GM18951 (cell line): ENCODE results near the gene RGS4.

Source experiments
- POLR2A ChIP-seq: IDR thresholded peaks from 4 replicates; pipeline ENCODE4 v1.6.1; 2011; ENCODE audit warnings: mild to moderate bottlenecking; ENCODE audit not compliant: insufficient read length, insufficient read depth; ENCODE audit errors: extremely low read depth
- in situ Hi-C: fragments of 300-500 bp; cut with MboI; formaldehyde crosslinking; loops from one replicate; pipeline ENCODE4 v1.12.0; 2022; ENCODE audit warnings: low sequenced_read_pairs, mixed read lengths, inconsistent platforms; ENCODE audit not compliant: unreplicated experiment

RGS4 gene

DNA sequence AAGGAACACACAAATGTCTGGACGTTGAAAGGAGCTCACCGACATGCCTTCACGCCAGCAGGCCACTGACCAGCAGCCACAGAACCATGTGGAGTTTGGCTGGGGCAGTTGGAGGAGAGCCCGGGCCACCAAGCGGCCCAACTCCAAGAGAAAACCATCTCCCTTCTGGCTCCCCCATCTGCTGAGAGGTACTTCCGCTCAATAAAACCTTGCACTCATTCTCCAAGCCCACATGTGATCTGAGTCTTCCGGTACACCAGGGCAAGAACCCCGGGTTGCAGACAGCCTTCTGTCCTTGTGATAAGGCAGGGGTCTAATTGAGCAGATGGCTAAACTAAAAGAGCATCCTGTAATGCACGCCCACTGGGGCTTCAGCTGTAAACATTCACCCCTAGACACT lies 24.4 kb downstream of the RGS4 start:
- in situ Hi-C loops: no loop called here
- TF ChIP-seq POLR2A: no peak

DNA sequence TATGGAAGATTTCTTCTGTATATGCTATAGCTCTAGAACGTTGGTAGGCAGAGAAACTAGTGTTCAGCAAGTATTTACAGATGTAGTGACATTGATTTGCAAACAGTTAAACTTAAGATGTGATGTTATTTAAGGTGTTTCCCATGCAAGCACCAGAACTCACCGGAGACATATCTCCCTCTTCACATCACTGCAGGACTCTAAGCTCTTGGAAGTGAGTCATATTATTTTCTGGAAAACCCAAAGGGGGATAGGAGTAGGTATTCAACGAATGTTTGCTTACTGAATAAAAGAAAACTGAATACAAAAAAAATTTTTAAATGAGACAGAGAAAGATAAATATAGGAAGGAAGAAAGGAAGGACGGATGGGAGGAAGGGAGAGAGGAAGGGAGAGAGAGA lies 25.0 kb downstream of the RGS4 start:
- in situ Hi-C loops: no loop called here

DNA sequence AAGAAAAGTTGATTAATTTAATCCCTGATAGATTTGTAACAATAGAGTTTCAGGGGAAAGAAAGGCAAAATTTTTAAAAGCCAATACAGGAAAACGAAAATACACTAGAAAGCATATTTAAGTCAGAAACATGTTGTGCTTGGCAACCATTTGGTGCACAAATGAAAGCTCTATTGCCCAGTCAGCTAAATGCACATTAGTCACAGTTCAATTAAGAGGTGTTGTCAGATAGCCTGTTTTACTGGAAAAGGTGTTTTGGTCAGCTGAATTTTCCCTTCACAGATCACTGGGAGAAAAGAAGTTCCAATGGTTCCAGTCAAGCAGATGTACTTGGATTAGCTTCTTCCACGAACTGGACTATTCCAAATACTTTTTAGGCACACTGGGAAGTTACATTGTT lies 25.4 kb downstream of the RGS4 start:
- in situ Hi-C loops: no loop called here
- no peak for TF ChIP-seq POLR2A

More for the DNA sequence above, 25.0 kb downstream of the RGS4 start:
- TF ChIP-seq POLR2A: no peak

DNA sequence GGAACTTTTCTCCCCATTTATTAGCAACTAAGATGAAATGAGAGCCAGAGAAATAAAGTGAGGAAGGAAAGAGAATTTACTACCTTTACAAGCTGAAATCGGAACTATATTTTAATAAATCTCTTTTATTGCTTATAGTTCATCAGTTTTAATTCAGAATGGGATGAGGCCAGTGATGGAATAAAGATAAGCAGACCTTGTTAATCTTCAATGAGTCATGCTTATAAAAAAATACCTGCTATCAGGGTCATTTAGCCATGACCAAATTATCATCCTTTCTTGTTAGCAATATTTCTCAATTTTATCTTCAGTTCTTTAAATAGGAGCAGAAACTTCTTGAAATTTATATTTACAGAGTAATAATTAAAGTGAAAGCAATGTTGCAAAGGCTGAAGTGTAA lies 26.1 kb downstream of the RGS4 start:
- in situ Hi-C loops: no loop called here

DNA sequence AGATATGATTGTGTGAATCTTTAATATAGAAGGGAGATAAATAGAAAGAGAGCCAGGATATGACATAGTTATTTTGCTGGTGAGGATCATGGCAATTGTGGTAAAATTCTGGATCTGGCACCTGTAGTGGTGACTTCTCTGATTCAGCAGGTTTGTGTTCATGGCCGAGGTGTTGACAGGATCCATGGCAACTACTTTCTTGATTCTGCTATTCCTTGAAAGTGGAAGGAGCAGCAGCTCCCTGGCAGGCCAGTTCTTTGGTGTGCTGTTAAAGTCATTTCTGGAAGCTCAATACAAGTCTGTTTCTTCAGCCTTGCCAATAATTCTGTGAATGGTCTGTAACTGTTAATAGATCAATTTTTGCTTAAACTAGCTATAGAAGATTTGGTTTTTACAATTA lies 33.4 kb downstream of the RGS4 start:
- no peak for TF ChIP-seq POLR2A
- in situ Hi-C loops: no loop called here

More for the DNA sequence above, 26.1 kb downstream of the RGS4 start:
- TF ChIP-seq POLR2A: no peak

DNA sequence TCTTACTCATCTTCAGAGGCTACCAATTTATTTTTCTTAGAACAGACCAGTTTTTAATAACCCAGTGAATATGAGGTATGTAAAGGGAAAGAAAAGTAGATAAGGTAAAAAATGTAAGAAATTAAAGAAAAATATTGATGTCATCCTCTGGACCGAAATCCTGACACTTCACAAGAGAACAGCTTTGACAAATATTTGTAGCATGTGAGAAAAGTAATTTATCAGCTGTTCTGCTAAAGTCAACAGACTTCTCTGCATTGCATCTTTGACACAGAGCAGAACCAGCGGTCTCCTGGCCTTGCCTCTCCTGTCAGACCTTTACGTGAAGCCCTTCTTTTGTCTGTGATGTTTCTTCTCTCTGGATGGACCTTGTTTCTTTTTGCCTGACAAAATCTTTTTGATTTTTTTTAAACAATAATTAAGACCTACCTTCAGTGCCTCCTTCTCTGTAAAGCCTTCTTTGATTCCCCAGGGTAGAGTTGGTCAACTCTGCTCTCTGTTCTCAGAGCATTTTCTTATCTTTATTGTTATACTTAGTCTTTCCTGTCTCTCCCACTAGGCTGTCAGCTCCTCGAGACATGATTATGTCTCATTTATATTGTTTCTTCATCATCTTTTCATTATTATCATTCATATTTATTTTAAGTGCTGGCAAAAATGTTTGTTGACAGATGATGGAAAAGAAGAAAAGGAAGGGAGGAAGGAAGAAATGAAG lies 35.4 kb downstream of the RGS4 start:
- TF ChIP-seq POLR2A: no peak
- in situ Hi-C loops: no loop called here

DNA sequence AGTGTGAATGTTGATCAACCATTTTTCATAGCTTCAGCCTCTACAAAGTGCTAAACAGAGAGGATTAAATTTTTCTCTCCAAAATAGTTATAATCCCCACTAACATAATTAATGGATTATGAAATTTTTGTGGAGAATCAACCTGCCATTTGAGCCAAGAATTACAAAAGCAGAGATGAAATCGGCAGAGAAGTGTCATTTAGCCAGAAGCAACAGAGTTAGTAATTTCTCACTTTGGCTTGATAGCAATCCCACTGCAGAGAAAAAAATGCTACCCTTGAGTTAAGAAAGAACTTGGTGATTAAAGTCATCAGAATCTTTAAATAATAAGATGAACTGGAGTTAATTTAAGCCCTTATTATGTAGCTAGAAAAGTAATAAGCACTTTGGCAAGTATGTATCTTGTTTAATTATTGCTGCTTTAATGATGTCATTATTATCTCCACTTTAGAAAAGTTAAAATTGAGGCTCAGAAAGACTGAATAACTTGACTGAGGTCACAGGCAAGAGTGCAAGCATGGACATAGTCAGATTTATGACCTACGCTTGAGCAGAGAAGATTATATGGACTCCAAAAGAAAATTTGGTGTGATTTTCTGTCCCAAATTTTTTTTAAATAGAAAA lies 37.3 kb downstream of the RGS4 start:
- in situ Hi-C loops: no loop called here
- no peak for TF ChIP-seq POLR2A

DNA sequence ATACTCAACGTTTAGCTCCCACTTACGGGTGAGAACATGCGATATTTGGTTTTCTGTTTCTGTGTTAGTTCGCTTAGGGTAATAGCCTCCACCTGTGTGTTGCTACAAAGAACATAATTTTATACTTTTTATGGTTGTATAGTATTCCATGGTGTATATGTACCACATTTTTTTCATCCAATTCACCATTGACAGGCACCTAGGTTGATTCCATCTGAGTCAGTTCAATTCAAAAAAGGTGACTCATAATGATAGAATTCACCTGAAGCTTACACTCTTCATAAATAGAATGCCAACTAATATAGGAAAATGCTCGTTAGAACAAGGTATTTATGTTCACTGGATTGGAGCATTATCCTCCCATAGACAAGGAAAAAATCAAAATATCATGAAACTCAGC lies 38.5 kb downstream of the RGS4 start:
- in situ Hi-C loops: no loop called here
- TF ChIP-seq POLR2A: no peak

DNA sequence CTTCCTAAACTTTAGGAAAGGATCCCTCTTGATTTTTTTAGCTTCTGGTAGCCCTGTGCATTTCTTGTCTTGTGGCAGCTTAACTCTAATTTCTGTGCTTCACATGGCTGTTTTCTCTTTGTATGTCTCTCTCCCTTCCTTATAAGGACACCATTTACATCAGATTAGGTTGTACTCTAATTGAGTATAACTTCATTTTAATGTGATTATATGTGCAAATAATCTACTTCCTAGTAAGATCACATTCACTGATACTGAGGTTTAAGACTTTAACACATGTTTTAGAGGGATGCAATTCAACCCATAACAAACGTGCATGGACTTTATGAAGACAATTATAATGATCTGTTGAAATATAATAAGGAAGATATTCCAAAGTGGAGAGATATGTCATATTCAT lies 46.7 kb downstream of the RGS4 start:
- in situ Hi-C loops: no loop called here
- TF ChIP-seq POLR2A: no peak

DNA sequence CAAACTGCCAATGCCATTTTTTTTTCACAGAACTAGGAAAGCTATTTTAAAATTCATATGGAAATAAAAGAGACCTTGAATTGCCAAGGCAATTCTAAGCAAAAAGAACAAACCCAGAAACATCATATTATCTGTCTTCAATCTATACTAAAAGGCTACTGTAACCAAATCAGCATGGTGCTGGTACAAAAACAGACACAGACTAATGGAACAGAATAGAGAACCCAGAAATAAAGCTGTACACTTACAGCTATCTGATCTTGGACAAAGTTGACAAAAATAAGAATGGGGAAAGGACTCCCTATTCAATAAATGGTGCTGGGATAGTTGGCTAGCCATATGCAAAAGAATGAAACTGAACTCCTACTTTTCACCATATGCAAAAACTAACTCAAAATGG lies 50.5 kb downstream of the RGS4 start:
- no peak for TF ChIP-seq POLR2A
- in situ Hi-C loops: no loop called here

DNA sequence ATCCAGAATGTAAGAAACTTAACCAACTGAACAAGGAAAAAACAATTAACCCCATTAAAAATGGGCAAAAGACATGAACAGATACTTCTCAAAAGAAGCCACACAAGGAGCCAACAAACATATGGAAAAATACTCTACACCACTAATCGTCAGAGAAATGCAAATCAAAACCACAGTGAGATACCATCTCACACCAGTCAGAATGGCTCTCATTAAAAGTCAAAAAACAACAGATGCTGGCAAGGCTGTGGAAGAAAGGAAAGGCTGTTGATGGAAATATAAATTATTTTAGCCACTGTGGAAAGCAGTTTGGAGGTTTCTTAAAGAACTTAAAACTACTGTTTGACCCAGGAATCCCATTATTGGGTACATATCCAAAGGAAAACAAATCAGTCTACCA lies 51.2 kb downstream of the RGS4 start:
- in situ Hi-C loops: no loop called here
- TF ChIP-seq POLR2A: no peak

DNA sequence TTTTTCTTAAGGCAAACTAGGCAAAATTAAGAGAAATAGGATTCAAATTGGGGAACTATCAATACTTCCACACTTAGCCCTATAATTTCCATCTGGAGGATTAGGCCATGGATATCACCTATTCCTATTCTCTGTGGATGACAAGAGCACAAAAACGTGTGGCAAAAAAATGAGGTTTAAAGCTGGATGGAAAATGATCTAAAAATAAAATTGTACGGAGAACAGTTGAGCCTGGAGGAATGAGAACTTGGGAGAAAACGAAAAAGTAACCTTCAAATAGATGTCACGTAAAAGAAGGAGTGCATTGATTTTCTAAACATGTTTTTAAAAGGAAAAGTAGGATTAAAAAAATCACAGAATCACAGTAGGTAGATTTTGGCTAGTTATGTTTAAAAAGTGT lies 55.7 kb downstream of the RGS4 start:
- in situ Hi-C loops: no loop called here
- TF ChIP-seq POLR2A: no peak
